GM21360 (cell line): ENCODE results near the gene CWC15.
"Not testable (repeated sequence)": the region's sequence is repeated elsewhere in the genome, so short reads cannot be mapped to it uniquely, and the experiment has no call there.

Experiments used
- ATAC-seq: cut with Tn5 transposase; IDR thresholded peaks from one replicate; pipeline ENCODE4 v1.9.1; 2021; ENCODE audit warnings: mild to moderate bottlenecking, moderate library complexity; ENCODE audit not compliant: unreplicated experiment

Gene CWC15

DNA sequence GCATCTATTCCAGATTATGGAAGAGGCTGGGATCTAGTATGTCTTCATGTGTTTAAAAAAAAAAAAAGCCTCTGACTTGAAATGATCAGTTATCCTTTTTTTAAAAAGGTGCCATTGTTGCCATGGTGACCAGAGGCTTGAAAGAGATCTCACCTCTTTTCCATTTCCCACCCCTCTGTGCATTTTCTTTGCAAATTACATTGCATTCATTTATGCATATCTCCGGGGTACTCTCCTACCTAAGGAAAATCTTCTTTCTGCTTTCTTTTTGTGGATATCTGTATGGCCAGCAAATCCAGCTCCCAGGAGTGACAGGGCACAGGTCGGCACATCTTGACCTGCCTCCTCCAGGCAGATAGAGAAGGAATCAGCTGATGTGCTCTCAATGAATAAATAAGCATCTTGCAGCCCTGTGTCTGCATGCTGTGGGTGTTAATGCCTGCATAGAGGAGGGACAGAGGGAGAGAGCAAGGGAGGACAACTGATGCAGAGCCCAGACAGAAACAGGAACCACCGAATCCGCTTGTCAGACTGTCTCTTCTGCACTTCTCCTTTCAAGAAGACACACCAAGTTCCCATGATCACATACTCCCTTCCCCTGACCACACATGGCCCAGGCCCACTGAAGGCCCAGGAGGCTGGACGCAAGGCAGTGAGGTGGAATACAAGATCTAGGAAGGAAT lies 50.9 kb downstream of the CWC15 start:
- no peak for ATAC-seq

DNA sequence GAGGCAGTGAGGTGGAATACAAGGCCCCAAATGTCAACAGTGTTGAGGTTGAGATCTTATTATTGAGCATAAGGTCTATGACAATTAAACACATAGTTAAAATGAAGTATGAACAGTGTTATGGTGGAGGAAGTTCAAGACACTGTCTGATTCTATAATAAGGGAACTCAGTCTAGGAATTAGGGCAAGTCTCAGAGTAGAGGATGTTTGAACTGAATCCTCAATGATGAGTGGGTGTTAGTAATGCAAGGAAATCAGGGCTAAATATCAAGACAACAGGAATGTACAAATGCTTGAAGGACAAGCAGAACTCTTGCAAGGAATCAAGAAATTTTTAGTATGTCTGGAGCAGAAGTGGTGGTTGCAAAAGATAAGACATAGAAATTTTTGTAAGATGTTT lies 53.0 kb downstream of the CWC15 start:
- ATAC-seq = no peak

DNA sequence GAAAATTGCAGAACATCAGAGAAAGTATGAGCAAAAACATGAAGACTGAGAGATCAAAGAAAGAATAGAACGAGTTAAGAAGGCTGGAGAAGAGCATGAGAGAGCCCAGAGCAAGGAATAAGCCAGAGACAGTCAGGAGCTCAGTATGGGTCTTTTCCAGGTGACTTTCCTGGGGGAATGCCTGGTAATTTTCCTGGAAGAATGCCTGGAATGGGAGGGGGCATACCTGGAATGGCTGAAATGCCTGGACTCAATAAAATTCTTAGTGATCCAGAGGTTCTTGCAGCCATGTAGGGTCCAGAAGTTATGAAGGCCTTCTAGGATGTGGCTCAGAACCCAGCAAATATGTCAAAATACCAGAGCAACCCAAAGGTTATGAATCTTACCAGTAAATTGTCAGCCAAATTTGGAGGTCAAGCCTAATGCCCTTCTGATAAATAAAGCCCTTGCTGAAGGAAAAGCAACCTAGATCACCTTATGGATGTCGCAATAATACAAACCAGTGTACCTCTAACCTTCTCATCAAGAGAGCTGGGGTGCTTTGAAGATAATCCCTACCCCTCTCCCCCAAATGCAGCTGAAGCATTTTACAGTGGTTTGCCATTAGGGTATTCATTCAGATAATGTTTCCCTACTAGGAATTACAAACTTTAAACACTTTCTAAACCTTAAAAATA lies 59.5 kb downstream of the CWC15 start:
- ATAC-seq = not testable (repeated sequence)

- ATAC-seq = no peak
Measured at GRCh38 chr11:94912806-94913205, 60.5 kb downstream of the CWC15 start.
